Measurements from ENCODE around the gene GALNTL6. TPM values are rescaled to one million over a fixed set of nuclear protein-coding genes. Genes with fewer than 3 reads are reported as not detected.

The GALNTL6 gene
- polyA plus RNA-seq, 1 donor from 2014 or later, result 14.9 TPM

DNA sequence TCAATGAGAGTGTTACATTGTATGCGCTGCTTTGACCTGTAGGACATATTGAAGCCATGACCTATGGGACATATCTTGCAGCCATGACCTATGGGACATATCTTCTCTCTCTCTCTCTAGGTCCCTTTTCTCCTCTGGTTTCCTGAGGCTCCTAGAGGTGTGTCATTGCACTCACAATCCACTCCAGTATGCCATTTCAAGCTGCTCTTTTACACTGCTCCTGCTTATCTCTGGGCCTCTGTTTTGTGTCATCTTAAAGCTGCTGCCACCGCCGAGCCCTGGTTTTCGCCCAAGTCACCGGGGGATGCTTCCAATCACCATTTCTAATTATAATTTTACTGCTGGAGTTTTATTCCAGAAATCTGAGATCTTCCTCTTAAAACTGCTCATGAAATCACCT lies 336.1 kb downstream of the GALNTL6 start:
- no peaks in the 10 kb centered on the region for H3K36me3 ChIP-seq (ENCODE audit: insufficient read depth, low read length)
- H3K4me3 ChIP-seq (ENCODE audit: low read length), result no peak overlapping the region
- no peak overlapping the region for H3K9ac ChIP-seq (ENCODE audit: low read length)
- H3K79me2 ChIP-seq (replicated peaks; ENCODE audit: insufficient read depth, low read length), result no peaks in the 10 kb centered on the region
- H4K20me1 ChIP-seq (ENCODE audit: insufficient read depth), result no peaks in the 10 kb centered on the region
- TF ChIP-seq MXI1 (conservative IDR thresholded peaks at IDR 0.05; ENCODE audit: poor library complexity, severe bottlenecking) (no peak), SMC3 (conservative IDR thresholded peaks at IDR 0.05; ENCODE audit: poor library complexity) (no peak), EZH2 (IDR thresholded peaks at IDR 0.05; ENCODE audit: borderline replicate concordance, insufficient read depth, low read length, poor library complexity, severe bottlenecking) (no peak), TAF1 (IDR thresholded peaks at IDR 0.05; ENCODE audit: low read depth) (no peak), POLR2AphosphoS5 (IDR thresholded peaks at IDR 0.05) (no peak), RAD21 (conservative IDR thresholded peaks at IDR 0.05) (no peak), EP300 (conservative IDR thresholded peaks at IDR 0.05; ENCODE audit: poor library complexity, severe bottlenecking) (no peak)
- TF ChIP-seq, protein P1, sequence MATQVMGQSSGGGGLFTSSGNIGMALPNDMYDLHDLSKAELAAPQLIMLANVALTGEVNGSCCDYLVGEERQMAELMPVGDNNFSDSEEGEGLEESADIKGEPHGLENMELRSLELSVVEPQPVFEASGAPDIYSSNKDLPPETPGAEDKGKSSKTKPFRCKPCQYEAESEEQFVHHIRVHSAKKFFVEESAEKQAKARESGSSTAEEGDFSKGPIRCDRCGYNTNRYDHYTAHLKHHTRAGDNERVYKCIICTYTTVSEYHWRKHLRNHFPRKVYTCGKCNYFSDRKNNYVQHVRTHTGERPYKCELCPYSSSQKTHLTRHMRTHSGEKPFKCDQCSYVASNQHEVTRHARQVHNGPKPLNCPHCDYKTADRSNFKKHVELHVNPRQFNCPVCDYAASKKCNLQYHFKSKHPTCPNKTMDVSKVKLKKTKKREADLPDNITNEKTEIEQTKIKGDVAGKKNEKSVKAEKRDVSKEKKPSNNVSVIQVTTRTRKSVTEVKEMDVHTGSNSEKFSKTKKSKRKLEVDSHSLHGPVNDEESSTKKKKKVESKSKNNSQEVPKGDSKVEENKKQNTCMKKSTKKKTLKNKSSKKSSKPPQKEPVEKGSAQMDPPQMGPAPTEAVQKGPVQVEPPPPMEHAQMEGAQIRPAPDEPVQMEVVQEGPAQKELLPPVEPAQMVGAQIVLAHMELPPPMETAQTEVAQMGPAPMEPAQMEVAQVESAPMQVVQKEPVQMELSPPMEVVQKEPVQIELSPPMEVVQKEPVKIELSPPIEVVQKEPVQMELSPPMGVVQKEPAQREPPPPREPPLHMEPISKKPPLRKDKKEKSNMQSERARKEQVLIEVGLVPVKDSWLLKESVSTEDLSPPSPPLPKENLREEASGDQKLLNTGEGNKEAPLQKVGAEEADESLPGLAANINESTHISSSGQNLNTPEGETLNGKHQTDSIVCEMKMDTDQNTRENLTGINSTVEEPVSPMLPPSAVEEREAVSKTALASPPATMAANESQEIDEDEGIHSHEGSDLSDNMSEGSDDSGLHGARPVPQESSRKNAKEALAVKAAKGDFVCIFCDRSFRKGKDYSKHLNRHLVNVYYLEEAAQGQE (IDR thresholded peaks at IDR 0.05; ENCODE audit: borderline replicate concordance), result no peak
- TF ChIP-seq, protein P2, sequence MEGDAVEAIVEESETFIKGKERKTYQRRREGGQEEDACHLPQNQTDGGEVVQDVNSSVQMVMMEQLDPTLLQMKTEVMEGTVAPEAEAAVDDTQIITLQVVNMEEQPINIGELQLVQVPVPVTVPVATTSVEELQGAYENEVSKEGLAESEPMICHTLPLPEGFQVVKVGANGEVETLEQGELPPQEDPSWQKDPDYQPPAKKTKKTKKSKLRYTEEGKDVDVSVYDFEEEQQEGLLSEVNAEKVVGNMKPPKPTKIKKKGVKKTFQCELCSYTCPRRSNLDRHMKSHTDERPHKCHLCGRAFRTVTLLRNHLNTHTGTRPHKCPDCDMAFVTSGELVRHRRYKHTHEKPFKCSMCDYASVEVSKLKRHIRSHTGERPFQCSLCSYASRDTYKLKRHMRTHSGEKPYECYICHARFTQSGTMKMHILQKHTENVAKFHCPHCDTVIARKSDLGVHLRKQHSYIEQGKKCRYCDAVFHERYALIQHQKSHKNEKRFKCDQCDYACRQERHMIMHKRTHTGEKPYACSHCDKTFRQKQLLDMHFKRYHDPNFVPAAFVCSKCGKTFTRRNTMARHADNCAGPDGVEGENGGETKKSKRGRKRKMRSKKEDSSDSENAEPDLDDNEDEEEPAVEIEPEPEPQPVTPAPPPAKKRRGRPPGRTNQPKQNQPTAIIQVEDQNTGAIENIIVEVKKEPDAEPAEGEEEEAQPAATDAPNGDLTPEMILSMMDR (IDR thresholded peaks at IDR 0.05; ENCODE audit: poor library complexity, severe bottlenecking), result no peak
- no peaks in the 10 kb centered on the region for H3K27me3 ChIP-seq (ENCODE audit: insufficient read depth, low read depth, low read length)
- H3K27ac ChIP-seq (ENCODE audit: low read length), result no peak overlapping the region
- H3F3A ChIP-seq (ENCODE audit: insufficient read depth, low read length, poor library complexity, severe bottlenecking), result no peaks in the 10 kb centered on the region
- H3K9me2 ChIP-seq (ENCODE audit: insufficient read depth, low read length), result no peaks in the 10 kb centered on the region
- H3K4me2 ChIP-seq (ENCODE audit: low read length), result no peak overlapping the region
- no peaks in the 10 kb centered on the region for H3K9me3 ChIP-seq (ENCODE audit: low read length)
- no peak overlapping the region for H2AFZ ChIP-seq (ENCODE audit: low read depth, low read length)

- H3K4me2 ChIP-seq (ENCODE audit: low read length), result no peak overlapping the region
- no peak for TF ChIP-seq RAD21 (conservative IDR thresholded peaks at IDR 0.05)
- no peak for TF ChIP-seq TAF1 (IDR thresholded peaks at IDR 0.05; ENCODE audit: low read depth)
- TF ChIP-seq SMC3 (conservative IDR thresholded peaks at IDR 0.05; ENCODE audit: poor library complexity), result no peak
- TF ChIP-seq EZH2 (IDR thresholded peaks at IDR 0.05; ENCODE audit: borderline replicate concordance, insufficient read depth, low read length, poor library complexity, severe bottlenecking), result no peak
- no peak overlapping the region for H3K9ac ChIP-seq (ENCODE audit: low read length)
- no peaks in the 10 kb centered on the region for H3K36me3 ChIP-seq (ENCODE audit: insufficient read depth, low read length)
- H2AFZ ChIP-seq (ENCODE audit: low read depth, low read length), result no peak overlapping the region
- no peak overlapping the region for H3K27ac ChIP-seq (ENCODE audit: low read length)
- H3K27me3 ChIP-seq (ENCODE audit: insufficient read depth, low read depth, low read length), result no peaks in the 10 kb centered on the region
- H3K4me3 ChIP-seq (ENCODE audit: low read length), result no peak overlapping the region
- no peaks in the 10 kb centered on the region for H3F3A ChIP-seq (ENCODE audit: insufficient read depth, low read length, poor library complexity, severe bottlenecking)
- no peaks in the 10 kb centered on the region for H3K9me2 ChIP-seq (ENCODE audit: insufficient read depth, low read length)
- H3K79me2 ChIP-seq (replicated peaks; ENCODE audit: insufficient read depth, low read length), result no peaks in the 10 kb centered on the region
- H3K9me3 ChIP-seq (ENCODE audit: low read length), result no peaks in the 10 kb centered on the region
- no peaks in the 10 kb centered on the region for H4K20me1 ChIP-seq (ENCODE audit: insufficient read depth)
Measured at GRCh38 chr4:172152284-172152683, 339.1 kb downstream of the GALNTL6 start.
